OCI-LY3 (cell line): ENCODE measurements around the gene PSMA7.

Experiments used
- H2AFZ ChIP-seq: fragments of 200-600, 300-600 bp; shearing (Covaris generic); 2 replicates; pipeline ENCODE4 v1.6.0; 2014; ENCODE audit warnings: antibody characterized with exemption, low read depth, low read length
- H3K27ac ChIP-seq: fragments of 200-600, 300-600 bp; sonication (generic); 2 replicates; pipeline ENCODE4 v1.5.1; 2014; ENCODE audit warnings: mild to moderate bottlenecking, low read length, moderate library complexity, mixed read lengths
- H3K27me3 ChIP-seq: fragments of 200-600, 300-600 bp; sonication (generic); 2 replicates; pipeline ENCODE4 v1.6.1; 2014; ENCODE audit warnings: low read depth, low read length, mixed read lengths
- H3K36me3 ChIP-seq: fragments of 200-600, 300-600 bp; sonication (generic); replicated peaks from 2 replicates; pipeline ENCODE3; 2014; ENCODE audit warnings: low read depth, low read length, mixed read lengths
- H3K4me1 ChIP-seq: fragments of 300-600, 200-600 bp; sonication (generic); 2 replicates; pipeline ENCODE4 v1.6.1; 2014; ENCODE audit warnings: low read length, mixed read lengths
- H3K4me2 ChIP-seq: fragments of 200-600, 300-600 bp; sonication (generic); 2 replicates; pipeline ENCODE4 v1.6.1; 2014; ENCODE audit warnings: low read length, mixed read lengths
- H3K4me3 ChIP-seq: fragments of 300-600, 200-600 bp; sonication (generic); 2 replicates; pipeline ENCODE4 v1.5.1; 2014; ENCODE audit warnings: antibody characterized with exemption, mild to moderate bottlenecking, low read length, moderate library complexity
- H3K79me2 ChIP-seq: fragments of 300-600, 200-600 bp; shearing (Covaris generic); 2 replicates; pipeline ENCODE4 v1.6.1; 2014; ENCODE audit warnings: mild to moderate bottlenecking, low read length, mixed read lengths
- H3K9ac ChIP-seq: fragments of 300-600, 200-600 bp; shearing (Covaris generic); 2 replicates; pipeline ENCODE4 v1.6.0; 2014; ENCODE audit warnings: mild to moderate bottlenecking, low read length, moderate library complexity
- H3K9me3 ChIP-seq: fragments of 200-600, 300-600 bp; shearing (Covaris generic); 2 replicates; pipeline ENCODE4 v1.6.1; 2014; ENCODE audit warnings: low read length, mixed read lengths; ENCODE audit not compliant: insufficient read depth
- H4K20me1 ChIP-seq: fragments of 200-600, 300-600 bp; sonication (generic); 2 replicates; pipeline ENCODE4 v1.6.1; 2016; ENCODE audit warnings: low read length, mixed read lengths; ENCODE audit not compliant: insufficient read depth
- EZH2phosphoT487 ChIP-seq: fragments of 200-600 bp; shearing (Covaris generic); IDR thresholded peaks from 2 replicates; pipeline ENCODE4 v1.6.1; 2018; ENCODE audit warnings: antibody characterized with exemption, mixed run types, low read depth
- TF ChIP-seq, protein P1 (sequence below): fragments of 200-600, 300-600 bp; sonication (generic); IDR thresholded peaks from 2 replicates; pipeline ENCODE4 v1.5.1; 2014; ENCODE audit warnings: antibody characterized with exemption, low read length, low read depth

Gene PSMA7

DNA sequence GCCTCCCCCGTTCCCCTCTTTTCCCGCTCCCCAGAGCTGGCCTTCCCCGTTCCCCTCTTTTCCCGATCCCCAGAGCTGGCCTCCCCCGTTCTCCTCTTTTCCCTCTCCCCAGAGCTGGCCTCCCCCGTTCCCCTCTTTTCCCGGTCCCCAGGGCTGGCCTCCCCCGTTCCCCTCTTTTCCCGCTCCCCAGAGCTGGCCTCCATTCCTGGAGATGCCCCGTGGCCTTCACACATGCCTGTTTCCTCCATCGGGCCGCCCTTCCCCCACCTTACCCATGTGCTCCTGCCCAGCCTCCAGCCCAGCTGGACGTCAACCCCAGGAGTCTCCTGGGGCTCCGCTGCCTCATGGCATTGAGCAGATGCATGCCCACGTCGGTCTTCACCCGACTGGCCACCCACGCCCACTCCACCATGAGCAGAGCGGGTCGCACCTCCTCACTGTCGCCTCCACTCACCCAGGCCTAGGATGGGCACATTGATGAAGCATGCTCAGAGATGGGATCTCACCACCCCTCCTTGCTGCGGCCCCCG is 8.7 kb upstream of the PSMA7 start:
- peaks cover 80% of the 10 kb centered on the region for H3K79me2 ChIP-seq
- H3K36me3 ChIP-seq, result peaks cover 29% of the 10 kb centered on the region
- H4K20me1 ChIP-seq, result peaks cover 36% of the 10 kb centered on the region

GRCh38 chr20:62151225-62151624 is 8.0 kb upstream of the PSMA7 start:
- Histone ChIP-seq H3K9ac (no peak overlapping the region), H3K9me3 (no peaks in the 10 kb centered on the region), H4K20me1 (peaks cover 40% of the 10 kb centered on the region), H3K4me3 (no peak overlapping the region), H3K27me3 (no peaks in the 10 kb centered on the region), H3K4me2 (no peak overlapping the region), H3K4me1 (no peaks in the 10 kb centered on the region), H3K36me3 (peaks cover 29% of the 10 kb centered on the region), H2AFZ (no peak overlapping the region), H3K79me2 (peaks cover 85% of the 10 kb centered on the region), H3K27ac (no peak overlapping the region)
- TF ChIP-seq, protein P1, sequence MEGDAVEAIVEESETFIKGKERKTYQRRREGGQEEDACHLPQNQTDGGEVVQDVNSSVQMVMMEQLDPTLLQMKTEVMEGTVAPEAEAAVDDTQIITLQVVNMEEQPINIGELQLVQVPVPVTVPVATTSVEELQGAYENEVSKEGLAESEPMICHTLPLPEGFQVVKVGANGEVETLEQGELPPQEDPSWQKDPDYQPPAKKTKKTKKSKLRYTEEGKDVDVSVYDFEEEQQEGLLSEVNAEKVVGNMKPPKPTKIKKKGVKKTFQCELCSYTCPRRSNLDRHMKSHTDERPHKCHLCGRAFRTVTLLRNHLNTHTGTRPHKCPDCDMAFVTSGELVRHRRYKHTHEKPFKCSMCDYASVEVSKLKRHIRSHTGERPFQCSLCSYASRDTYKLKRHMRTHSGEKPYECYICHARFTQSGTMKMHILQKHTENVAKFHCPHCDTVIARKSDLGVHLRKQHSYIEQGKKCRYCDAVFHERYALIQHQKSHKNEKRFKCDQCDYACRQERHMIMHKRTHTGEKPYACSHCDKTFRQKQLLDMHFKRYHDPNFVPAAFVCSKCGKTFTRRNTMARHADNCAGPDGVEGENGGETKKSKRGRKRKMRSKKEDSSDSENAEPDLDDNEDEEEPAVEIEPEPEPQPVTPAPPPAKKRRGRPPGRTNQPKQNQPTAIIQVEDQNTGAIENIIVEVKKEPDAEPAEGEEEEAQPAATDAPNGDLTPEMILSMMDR, result no peak
- no peak for TF ChIP-seq EZH2phosphoT487

More for the DNA sequence above, 8.7 kb upstream of the PSMA7 start:
- Histone ChIP-seq H3K4me1 (no peaks in the 10 kb centered on the region), H2AFZ (no peak overlapping the region), H3K27ac (no peak overlapping the region), H3K27me3 (no peaks in the 10 kb centered on the region), H3K4me2 (no peak overlapping the region), H3K9me3 (no peaks in the 10 kb centered on the region), H3K4me3 (no peak overlapping the region), H3K9ac (no peak overlapping the region)
- TF ChIP-seq, protein P1, result no peak
- no peak for TF ChIP-seq EZH2phosphoT487

DNA sequence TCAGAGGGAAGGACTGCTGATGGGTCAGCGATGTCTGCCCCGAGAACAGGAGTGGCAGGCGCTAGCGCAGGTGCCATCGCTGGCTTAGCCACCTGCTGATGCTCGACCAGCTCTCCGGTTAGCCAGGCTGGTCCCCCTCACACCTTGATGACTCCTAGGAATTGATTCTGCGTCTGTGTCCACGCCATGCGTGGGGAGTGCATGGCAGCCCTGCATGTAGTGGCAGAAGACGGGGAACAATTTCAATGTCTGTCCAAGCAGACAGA is 7.0 kb upstream of the PSMA7 start:
- peaks cover 88% of the 10 kb centered on the region for H3K79me2 ChIP-seq
- no peaks in the 10 kb centered on the region for H3K4me1 ChIP-seq
- no peak overlapping the region for H3K4me3 ChIP-seq
- H3K9me3 ChIP-seq, result no peaks in the 10 kb centered on the region
- H2AFZ ChIP-seq, result no peak overlapping the region
- H3K9ac ChIP-seq, result no peak overlapping the region
- H3K27ac ChIP-seq, result no peak overlapping the region
- TF ChIP-seq EZH2phosphoT487, result no peak
- TF ChIP-seq, protein P1, result no peak
- H3K27me3 ChIP-seq, result no peaks in the 10 kb centered on the region
- H4K20me1 ChIP-seq, result peaks cover 50% of the 10 kb centered on the region
- peaks cover 33% of the 10 kb centered on the region for H3K36me3 ChIP-seq
- H3K4me2 ChIP-seq, result no peak overlapping the region

DNA sequence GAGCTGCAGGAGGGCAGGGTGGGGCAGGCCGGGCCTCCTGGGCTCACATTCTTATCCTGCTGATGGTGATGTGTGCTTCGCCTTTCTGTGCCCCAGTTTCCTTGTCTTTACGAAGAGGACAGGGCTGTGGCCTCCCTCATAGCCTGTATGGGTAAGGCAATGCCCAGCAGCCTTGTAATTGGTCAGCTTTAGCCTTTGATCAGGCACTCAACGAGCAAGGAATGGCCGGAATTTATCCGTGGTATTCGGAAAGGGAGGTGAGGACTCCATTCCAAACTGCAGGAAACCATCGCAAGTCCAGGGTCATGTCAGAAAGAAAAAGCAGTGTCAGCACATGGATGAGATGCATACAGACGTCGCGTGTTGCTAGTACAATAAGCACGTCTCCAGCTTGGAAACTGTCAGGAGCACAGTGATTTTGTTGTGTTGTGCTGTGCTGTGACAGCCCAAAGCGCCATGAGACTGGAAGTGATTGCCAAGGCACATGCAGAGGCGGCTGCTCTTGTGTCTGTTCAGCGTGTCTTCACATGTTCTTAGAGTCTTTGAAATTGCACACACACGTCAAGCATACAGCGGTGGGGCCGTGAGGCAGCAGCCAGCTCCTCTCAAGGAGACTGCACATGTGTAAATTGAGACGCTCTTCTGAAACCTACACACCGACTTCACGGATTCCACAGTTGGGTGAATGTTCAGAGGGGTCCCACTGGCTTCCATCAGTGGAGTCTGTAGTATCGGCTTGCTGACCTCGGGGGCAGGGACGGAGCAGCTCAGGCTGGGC is 6.5 kb upstream of the PSMA7 start:
- peaks cover 55% of the 10 kb centered on the region for H4K20me1 ChIP-seq
- H3K4me3 ChIP-seq, result no peak overlapping the region
- no peaks in the 10 kb centered on the region for H3K27me3 ChIP-seq
- no peak overlapping the region for H3K9ac ChIP-seq
- H3K79me2 ChIP-seq, result peaks cover 90% of the 10 kb centered on the region
- peaks cover 33% of the 10 kb centered on the region for H3K36me3 ChIP-seq
- H3K9me3 ChIP-seq, result no peaks in the 10 kb centered on the region
- no peak overlapping the region for H2AFZ ChIP-seq
- no peak overlapping the region for H3K27ac ChIP-seq
- TF ChIP-seq EZH2phosphoT487, result no peak
- TF ChIP-seq, protein P1, result no peak
- H3K4me1 ChIP-seq, result peaks cover 4% of the 10 kb centered on the region
- H3K4me2 ChIP-seq, result no peak overlapping the region
